HEK293 (cell line): Measurements from ENCODE around the gene CPNE5.

ENCODE experiments used
- CTCF ChIP-seq: fragments of 450-650 bp; formaldehyde crosslinking; IDR thresholded peaks from 2 replicates; pipeline ENCODE4 v1.5.1; 2016; ENCODE audit warnings: missing biosample characterization, missing genetic modification characterization
- ZBTB8A ChIP-seq: fragments of 450-650 bp; formaldehyde crosslinking; IDR thresholded peaks from 2 replicates; pipeline ENCODE4 v1.5.1; 2016; ENCODE audit warnings: missing biosample characterization, missing genetic modification characterization
- ZNF488 ChIP-seq: fragments of 450-650 bp; formaldehyde crosslinking; IDR thresholded peaks from 2 replicates; pipeline ENCODE4 v1.5.1; 2016; ENCODE audit warnings: missing biosample characterization, missing genetic modification characterization
- ZSCAN18 ChIP-seq: fragments of 450-650 bp; formaldehyde crosslinking; IDR thresholded peaks from 2 replicates; pipeline ENCODE4 v1.5.1; 2016; ENCODE audit warnings: missing biosample characterization, missing genetic modification characterization

- TF ChIP-seq CTCF (no peak), ZBTB8A (no peak), ZSCAN18 (tag by site-specific recombination) (no peak), ZNF488 (no peak)
Observed at GRCh38 chr6:36772397-36772796, 66.8 kb downstream of the CPNE5 start.
